HL-60 (cell line): Measurements from ENCODE around the gene YBEY.

ENCODE experiments used
- POLR2AphosphoS5 ChIP-seq: IDR thresholded peaks from 2 replicates; pipeline ENCODE4 v1.6.1; 2012; ENCODE audit warnings: low read depth
- TF ChIP-seq, protein P1 (sequence below): IDR thresholded peaks from 2 replicates; pipeline ENCODE4 v1.6.1; 2012; ENCODE audit warnings: low read depth; ENCODE audit not compliant: insufficient replicate concordance
- TF ChIP-seq, protein P2 (sequence below): IDR thresholded peaks from one replicate; pipeline ENCODE4 v1.5.1; 2011; ENCODE audit warnings: low read length, control low read depth, inconsistent platforms; ENCODE audit not compliant: insufficient read depth

- TF ChIP-seq, protein P1, sequence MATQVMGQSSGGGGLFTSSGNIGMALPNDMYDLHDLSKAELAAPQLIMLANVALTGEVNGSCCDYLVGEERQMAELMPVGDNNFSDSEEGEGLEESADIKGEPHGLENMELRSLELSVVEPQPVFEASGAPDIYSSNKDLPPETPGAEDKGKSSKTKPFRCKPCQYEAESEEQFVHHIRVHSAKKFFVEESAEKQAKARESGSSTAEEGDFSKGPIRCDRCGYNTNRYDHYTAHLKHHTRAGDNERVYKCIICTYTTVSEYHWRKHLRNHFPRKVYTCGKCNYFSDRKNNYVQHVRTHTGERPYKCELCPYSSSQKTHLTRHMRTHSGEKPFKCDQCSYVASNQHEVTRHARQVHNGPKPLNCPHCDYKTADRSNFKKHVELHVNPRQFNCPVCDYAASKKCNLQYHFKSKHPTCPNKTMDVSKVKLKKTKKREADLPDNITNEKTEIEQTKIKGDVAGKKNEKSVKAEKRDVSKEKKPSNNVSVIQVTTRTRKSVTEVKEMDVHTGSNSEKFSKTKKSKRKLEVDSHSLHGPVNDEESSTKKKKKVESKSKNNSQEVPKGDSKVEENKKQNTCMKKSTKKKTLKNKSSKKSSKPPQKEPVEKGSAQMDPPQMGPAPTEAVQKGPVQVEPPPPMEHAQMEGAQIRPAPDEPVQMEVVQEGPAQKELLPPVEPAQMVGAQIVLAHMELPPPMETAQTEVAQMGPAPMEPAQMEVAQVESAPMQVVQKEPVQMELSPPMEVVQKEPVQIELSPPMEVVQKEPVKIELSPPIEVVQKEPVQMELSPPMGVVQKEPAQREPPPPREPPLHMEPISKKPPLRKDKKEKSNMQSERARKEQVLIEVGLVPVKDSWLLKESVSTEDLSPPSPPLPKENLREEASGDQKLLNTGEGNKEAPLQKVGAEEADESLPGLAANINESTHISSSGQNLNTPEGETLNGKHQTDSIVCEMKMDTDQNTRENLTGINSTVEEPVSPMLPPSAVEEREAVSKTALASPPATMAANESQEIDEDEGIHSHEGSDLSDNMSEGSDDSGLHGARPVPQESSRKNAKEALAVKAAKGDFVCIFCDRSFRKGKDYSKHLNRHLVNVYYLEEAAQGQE: no peak
- TF ChIP-seq, protein P2, sequence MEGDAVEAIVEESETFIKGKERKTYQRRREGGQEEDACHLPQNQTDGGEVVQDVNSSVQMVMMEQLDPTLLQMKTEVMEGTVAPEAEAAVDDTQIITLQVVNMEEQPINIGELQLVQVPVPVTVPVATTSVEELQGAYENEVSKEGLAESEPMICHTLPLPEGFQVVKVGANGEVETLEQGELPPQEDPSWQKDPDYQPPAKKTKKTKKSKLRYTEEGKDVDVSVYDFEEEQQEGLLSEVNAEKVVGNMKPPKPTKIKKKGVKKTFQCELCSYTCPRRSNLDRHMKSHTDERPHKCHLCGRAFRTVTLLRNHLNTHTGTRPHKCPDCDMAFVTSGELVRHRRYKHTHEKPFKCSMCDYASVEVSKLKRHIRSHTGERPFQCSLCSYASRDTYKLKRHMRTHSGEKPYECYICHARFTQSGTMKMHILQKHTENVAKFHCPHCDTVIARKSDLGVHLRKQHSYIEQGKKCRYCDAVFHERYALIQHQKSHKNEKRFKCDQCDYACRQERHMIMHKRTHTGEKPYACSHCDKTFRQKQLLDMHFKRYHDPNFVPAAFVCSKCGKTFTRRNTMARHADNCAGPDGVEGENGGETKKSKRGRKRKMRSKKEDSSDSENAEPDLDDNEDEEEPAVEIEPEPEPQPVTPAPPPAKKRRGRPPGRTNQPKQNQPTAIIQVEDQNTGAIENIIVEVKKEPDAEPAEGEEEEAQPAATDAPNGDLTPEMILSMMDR: no peak
- TF ChIP-seq POLR2AphosphoS5: no peak
Measured at GRCh38 chr21:46340998-46341397, 54.9 kb downstream of the YBEY start.
